HFF-Myc (cell line): Measurements from ENCODE around the gene TTBK1.

Experiments
- DNase-seq: peaks from one replicate; pipeline ENCODE4 v3.0.0-alpha.2; 2011; ENCODE audit warnings: low read depth; ENCODE audit errors: extremely low read depth
- H3K4me3 ChIP-seq: replicated peaks from 2 replicates; pipeline ENCODE4 v1.5.1; 2011; ENCODE audit warnings: low read depth, mild to moderate bottlenecking, control low read depth, low read length
- TF ChIP-seq, protein P1 (sequence below): IDR thresholded peaks from 2 replicates; pipeline ENCODE4 v1.5.1; 2012; ENCODE audit warnings: mild to moderate bottlenecking, low read depth, low read length, control low read depth; ENCODE audit errors: missing control alignments

Gene TTBK1

DNA sequence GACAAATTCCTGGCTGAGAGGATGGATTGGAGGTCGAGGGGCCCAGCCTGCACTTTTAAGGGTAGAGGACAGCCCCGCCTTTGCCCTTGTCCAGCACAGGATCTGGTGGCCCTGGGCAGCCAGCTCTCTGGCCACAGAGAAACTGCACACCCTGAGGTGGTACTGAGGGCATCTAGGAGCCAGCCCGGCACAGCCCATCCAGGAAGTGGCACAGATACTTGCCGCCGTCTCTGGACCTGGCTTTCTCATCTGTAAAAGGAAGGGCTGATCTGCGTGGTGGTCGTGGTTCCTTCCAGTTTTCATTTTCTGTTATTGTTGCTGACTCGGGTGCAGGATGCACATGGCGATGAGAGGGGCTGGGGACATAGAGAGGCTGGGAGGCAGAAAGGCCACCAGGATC, 38.8 kb downstream of the TTBK1 start:
- TF ChIP-seq, protein P1, sequence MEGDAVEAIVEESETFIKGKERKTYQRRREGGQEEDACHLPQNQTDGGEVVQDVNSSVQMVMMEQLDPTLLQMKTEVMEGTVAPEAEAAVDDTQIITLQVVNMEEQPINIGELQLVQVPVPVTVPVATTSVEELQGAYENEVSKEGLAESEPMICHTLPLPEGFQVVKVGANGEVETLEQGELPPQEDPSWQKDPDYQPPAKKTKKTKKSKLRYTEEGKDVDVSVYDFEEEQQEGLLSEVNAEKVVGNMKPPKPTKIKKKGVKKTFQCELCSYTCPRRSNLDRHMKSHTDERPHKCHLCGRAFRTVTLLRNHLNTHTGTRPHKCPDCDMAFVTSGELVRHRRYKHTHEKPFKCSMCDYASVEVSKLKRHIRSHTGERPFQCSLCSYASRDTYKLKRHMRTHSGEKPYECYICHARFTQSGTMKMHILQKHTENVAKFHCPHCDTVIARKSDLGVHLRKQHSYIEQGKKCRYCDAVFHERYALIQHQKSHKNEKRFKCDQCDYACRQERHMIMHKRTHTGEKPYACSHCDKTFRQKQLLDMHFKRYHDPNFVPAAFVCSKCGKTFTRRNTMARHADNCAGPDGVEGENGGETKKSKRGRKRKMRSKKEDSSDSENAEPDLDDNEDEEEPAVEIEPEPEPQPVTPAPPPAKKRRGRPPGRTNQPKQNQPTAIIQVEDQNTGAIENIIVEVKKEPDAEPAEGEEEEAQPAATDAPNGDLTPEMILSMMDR: no peak
- H3K4me3 ChIP-seq: no peak overlapping the region
- no peak for DNase-seq

DNA sequence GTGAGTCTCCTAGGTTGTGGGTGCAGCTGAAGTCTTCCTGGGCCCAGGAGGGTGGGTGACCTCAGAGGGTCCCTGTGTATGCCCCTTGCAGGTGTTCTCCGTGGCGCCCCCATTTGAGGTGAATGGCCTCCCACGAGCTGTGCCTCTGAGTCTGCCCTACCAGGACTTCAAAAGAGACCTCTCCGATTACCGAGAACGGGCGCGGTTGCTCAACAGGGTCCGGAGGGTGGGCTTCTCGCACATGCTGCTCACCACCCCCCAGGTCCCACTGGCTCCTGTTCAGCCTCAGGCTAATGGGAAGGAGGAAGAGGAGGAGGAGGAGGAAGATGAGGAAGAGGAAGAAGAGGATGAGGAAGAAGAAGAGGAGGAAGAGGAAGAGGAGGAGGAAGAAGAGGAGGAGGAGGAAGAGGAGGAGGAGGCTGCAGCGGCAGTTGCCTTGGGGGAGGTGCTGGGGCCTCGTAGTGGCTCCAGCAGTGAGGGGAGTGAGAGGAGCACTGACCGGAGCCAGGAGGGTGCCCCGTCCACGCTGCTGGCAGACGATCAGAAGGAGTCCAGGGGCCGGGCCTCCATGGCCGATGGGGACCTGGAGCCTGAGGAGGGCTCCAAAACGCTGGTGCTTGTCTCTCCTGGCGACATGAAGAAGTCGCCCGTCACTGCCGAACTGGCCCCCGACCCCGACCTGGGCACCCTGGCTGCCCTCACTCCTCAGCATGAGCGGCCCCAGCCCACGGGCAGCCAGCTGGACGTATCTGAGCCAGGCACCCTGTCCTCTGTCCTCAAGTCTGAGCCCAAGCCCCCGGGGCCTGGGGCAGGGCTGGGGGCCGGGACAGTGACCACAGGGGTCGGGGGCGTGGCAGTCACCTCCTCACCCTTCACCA, 39.6 kb downstream of the TTBK1 start:
- no peak overlapping the region for H3K4me3 ChIP-seq
- no peak for DNase-seq
- TF ChIP-seq, protein P1: no peak

DNA sequence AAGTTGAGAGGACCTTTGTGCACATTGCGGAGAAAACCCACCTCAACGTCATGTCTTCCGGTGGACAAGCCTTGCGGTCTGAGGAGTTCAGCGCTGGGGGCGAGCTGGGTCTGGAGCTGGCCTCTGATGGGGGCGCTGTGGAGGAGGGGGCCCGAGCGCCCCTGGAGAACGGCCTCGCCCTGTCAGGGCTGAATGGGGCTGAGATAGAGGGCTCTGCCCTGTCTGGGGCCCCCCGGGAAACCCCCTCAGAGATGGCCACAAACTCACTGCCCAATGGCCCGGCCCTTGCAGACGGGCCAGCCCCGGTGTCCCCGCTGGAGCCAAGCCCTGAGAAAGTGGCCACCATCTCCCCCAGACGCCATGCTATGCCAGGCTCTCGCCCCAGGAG, 40.2 kb downstream of the TTBK1 start:
- TF ChIP-seq, protein P1: no peak
- H3K4me3 ChIP-seq: no peak overlapping the region
- DNase-seq: no peak

DNA sequence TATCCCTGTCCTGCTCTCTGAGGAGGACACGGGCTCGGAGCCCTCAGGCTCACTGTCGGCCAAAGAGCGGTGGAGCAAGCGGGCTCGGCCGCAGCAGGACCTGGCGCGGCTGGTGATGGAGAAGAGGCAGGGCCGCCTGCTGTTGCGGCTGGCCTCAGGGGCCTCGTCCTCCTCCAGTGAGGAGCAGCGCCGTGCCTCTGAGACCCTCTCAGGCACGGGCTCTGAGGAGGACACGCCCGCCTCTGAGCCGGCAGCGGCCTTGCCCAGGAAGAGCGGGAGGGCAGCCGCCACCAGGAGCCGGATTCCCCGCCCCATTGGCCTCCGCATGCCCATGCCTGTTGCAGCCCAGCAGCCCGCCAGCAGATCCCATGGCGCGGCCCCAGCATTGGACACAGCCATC, 40.6 kb downstream of the TTBK1 start:
- H3K4me3 ChIP-seq: no peak overlapping the region
- no peak for DNase-seq
- TF ChIP-seq, protein P1: no peak

DNA sequence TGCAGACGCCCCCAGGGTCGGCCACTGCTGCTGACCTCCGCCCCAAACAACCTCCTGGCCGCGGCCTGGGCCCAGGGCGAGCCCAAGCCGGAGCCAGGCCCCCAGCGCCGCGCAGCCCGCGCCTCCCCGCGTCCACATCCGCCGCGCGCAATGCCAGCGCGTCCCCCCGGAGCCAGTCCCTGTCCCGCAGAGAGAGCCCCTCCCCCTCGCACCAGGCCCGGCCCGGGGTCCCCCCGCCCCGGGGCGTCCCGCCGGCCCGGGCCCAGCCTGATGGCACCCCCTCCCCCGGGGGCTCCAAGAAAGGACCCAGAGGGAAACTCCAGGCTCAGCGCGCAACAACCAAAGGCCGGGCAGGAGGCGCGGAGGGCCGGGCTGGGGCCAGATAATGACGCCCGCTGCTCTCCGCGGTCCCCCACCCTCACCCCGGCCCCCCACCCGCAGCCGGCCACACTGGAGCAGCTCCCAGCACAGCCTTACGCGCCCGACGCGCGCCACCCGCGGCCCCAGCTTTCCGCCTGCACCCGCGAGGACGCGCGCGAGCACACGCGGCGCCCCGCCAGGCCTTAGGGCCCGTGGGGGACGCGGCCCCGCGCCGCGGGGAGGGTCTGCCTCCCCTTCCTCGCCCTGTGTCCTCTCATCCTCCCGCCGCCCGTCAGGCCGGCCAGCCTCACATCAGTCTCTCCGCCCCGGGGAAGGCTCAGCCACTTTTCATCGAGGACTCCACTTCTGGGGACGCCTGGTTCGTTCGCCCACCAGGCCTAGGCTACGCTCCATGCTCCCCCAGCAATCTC, 41.9 kb downstream of the TTBK1 start:
- H3K4me3 ChIP-seq: no peak overlapping the region
- TF ChIP-seq, protein P1: no peak
- no peak for DNase-seq

DNA sequence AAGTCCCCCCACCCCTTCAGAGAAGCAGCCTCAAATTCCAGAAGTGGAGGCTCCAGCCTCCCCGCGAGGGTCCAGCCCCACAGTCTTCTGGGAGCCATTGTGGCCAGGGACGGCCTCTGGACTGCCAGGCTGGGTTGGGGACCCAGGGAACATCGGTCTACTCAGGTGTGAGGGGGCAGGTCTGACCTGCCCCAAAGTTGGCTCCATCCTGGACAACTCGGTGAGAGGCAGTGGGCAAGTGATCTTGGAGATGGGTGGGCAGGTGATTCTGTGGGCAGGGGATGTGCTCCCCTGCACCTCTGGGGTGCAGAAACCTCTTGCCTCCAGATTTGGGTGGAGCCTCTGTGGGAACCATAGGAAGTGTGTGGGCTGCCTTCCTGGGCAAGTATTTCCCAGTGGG, 42.6 kb downstream of the TTBK1 start:
- no peak for DNase-seq
- no peak overlapping the region for H3K4me3 ChIP-seq
- TF ChIP-seq, protein P1: no peak
